Measurements from ENCODE around the gene CDCA4.
"Not testable (repeated sequence)": the region's sequence is repeated elsewhere in the genome, so short reads cannot be mapped to it uniquely, and the experiment has no call there.

The CDCA4 gene

DNA sequence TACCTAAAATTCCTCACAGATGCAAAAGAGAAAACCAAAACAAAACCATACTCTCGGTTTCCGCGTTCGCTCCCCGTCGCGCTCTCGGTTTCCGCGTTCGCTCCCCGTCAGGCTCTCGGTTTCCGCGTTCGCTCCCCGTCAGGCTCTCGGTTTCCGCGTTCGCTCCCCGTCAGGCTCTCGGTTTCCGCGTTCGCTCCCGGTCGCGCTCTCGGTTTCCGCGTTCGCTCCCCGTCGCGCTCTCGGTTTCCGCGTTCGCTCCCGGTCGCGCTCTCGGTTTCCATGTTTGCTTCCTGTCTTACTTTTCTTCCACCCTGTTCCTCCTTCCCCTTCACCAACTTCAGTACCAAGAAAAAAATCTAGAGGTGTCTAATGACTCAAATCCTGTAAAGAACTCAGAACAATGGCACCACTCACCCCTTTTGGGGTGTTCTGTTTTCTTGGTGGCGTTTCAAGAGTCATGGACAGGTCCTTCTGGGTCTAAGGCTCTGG lies 12.6 kb upstream of the CDCA4 start:
- not testable (repeated sequence) for DNase-seq (ENCODE audit: low spot score)

DNA sequence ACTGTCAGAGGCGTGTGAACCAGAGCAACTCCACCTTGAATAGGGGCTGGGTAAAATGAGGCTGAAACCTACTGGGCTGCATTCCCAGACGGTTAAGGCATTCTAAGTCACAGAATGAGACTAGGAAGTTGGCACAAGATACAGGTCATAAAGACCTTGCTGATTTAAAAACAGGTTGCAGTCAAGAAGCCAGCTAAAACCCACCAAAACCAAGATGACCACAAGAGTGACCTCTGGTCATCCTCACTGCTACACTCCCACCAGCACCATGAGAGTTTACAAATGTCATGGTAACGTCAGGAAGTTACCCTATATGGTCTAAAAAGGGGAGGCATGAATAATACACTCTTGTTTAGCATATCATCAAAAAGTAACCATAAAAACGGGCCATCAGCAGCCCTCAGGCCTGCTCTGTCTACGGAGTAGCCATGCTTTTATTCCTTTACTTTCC lies 11.6 kb upstream of the CDCA4 start:
- DNase-seq (ENCODE audit: low spot score) = not testable (repeated sequence)

DNA sequence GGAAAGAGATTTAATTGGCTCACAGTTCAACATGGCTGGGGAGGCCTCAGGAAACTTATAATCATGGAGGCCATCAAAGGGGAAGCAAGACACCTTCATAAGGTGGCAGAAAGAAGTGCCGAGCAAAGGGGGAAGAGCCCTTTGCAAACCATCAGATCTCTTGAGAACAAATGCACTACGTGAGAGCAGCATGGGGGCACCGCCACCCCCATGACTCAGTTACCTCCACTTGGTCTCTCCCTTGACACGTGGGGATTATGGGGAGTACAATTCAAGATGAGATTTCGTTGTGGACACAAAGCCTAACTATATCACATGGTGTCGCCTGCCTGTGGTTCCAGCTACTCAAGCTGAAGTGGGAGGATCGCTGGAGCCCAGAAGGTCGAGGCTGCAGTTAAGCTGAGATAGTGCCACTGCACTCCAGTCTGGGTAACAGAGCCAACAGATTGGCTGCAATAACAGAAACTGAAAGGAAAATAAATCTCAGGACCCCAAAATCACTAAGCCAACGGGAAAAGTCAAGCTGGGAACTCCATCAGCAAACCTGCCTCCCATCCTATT lies 10.0 kb upstream of the CDCA4 start:
- DNase-seq (ENCODE audit: low spot score) = no peak

DNA sequence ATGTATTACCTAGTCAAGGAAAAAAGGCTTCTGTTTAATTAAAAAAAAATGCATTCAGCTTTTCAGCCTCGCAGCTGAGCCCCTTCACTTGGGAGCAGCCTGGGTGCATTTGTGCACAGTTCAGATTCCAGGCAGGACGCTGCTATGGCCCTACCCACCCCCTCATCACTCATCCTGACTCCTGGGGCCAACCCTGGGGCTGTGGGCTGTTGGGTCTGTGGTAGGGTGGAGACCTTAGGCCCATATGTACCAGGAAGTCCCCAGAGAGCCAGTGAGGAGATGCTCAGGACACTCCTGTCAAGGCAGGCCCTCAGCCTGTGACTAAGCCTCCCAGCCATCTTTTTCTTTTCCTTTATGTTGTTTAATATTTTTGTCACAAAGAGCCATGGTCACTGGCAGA lies 9.3 kb upstream of the CDCA4 start:
- no peak for DNase-seq (ENCODE audit: low spot score)

DNA sequence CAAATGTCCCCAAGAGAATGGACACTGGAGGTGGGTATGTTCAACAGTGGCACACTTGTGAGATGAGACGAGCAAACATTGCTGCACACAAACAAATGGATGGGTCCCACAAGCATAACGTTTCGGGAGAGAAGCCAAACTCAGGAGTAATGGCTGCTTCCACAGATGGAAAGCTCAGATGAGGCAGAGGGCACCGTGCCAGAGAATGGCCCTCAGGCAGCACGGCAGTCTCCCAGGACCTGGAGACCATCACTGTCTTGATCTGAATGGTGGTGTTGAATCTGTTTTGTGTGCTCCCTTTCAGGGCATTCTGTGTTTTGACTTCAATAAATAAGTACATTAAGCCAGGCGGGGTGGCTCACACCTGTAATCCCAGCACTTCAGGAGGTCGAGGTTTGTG lies 8.5 kb upstream of the CDCA4 start:
- no peak for DNase-seq (ENCODE audit: low spot score)

DNA sequence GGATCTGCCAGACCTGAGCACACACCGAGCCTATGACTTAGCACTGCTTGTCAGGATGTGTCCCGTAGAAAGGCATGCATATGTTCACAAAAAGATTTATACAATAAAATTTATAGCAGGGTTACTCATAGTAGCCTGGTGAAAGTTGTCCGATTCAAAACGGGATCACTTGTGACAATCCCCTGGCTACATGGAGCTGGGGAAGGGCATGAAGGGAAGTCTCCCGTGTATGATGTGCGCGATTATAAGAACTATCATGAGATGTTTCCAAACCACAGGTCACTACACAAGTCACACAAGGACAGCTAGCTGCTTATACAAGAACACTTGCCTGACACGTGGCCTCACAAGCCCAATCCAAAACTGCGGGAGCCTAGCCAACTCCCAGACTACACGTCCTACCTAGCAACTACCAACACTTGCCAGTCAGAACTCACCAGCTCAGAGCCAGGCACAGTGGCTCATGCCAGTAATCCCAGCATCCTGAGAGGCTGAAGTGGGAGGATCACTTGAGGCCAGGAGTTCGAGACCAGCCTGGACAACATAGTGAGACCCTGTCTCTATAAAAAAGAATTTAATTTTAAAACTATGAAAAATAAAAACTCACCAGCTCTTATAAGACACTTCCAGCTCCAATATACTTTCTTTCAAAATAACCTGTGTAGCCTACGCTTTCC lies 7.5 kb upstream of the CDCA4 start:
- no peak for DNase-seq (ENCODE audit: low spot score)

DNA sequence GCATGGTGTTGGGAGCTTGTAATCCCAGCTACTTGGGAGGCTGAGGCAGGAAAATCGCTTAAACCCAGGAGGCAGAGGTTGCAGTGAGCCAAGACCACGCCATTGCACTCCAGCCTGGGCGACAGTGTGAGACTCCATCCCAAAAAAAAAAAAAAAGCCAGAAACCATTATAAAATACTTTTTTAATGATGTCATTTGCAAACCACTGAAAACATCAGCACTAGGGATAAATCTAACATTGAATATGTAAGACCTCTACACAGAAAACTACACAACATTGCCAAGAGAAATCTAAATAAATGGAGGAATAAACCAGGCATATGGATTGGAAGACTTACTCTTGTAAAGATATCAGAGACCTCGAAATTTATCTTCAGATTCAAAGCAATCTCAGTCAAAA lies 6.8 kb upstream of the CDCA4 start:
- not testable (repeated sequence) for DNase-seq (ENCODE audit: low spot score)

DNA sequence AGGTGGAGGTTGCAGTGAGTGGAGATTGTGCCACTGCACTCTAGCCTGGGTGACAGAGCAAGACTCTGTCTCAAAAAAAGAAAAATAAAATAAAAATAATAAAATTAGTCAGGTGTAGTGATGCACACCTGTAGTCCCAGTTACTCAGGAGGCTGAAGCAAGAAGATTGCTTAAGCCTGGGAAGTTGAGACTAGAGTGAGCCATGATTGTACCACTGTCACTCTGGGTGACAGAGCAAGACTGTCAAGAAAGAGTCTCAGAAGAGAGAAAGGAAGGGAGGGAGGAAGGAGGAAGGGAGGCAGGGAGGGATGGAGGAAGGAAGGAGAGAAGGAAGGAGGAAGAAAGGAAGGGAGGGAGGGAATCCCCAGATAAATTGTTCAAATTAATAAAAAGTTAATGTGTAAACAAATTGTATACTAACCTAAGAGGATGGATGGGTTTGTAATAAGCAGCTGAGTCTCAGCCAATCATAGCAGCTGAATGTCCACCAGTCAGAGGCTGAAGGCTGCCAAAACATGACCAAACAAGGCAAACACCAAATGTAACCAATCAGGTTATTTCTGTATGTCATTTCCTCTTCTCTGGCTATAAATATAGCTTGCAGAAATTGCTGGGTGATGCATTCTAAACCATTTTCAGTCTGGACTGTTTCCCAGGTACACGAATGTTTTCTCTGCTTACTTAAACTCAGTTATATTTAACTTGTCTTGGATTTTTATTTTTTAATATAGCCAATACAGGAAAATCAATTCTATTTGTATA lies 6.1 kb upstream of the CDCA4 start:
- peak; percentile 67 for DNase-seq (ENCODE audit: low spot score)

DNA sequence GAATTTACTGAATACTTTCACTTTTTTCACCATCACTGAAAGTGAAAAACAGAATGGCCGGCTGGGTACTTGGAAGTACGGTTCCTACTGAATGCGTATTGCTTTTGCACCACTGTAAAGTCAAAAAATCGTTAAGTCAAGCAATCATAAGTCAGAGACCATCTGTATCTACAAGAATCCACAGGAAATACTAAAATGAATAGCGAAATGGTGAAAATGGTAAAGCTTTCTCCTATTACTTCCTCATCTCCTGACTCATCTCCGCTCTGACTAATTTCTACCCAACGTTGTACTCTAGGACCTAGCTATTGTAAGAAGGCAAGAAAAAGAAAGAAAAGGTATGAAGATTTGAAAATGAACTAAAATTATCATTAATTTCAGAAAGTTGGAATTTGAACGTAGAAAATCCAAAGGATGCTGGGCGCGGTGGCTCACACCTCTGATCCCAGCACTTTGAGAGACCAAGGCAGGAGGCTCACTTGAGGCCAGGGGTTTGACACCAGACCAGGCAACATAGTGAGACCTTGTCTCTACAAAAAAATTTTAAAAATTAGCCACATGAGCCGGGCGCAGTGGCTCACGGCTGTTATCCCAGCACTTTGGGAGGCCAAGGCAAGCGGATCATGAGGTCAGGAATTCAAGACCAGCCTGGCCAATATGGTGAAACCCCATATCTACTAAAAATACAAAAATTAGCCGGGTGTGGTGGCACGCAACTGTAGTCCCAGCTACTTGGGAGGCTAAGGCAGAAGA lies 5.3 kb upstream of the CDCA4 start:
- no peak for DNase-seq (ENCODE audit: low spot score)

DNA sequence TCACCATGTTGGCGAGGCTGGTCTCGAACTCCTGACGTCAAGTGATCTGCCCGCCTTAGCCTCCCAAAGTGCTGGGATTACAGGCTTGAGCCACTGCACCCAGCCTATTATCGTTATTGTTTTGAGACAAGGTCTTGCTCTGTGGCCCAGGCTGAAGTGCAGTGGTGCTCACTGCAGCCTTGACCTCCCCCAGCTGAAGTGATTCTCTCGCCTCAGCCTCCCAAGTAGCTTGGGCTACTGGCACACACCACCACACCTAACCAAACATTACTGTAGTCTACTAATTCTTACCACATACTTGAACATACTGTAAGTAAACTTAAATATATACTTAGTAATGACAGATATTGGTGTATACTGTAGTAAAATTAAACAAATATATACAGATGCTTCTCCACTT lies 4.5 kb upstream of the CDCA4 start:
- DNase-seq (ENCODE audit: low spot score) = no peak

DNA sequence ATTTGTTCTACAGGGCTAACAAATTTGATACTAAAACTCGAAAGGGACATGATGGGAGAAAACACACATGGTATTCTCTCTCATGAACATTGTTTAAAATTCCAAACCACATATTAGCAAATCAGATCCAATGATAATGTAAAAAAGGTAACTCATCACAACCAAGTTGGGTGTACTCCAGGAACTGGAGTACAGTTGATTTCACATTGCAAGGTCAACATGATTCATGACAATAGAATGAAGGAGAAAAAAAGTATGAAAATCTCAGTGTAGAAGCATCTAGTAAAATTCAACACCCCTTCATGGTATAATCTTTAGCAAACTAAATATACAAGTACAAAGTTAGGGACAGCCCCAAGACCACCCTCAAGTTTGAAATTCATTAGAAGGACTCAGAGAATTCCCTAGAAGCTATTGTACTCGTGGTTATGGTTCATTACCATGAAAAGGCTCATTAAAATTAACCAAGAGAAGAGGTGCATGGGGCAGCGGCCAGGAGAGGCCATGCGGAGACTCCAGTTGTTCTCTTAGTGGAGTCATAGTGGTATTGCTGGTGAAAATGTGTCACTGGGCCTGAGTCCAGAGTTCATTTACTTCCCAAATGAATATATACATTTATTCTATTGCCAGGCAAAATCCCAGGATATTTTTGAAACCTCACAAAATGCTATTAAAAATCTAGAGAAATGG lies 3.1 kb upstream of the CDCA4 start:
- DNase-seq (ENCODE audit: low spot score) = peak; percentile 43

DNA sequence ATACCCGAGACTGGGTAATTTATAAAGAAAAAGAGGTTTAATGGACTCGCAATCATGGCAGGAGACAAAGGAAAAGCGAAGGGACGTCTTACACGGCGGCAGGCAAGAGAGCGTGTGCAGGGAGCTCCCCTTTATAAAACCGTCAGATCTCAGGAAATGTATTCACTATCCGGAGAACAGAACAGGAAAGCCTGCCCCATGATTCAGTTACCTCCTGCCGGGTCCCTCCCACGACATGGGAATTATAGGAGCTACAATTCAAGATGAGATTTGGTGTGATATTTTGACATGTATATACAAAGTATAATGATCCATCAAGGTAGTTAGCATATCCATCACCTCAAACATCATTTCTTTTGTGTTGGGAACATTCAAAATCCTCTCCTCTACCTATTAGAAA lies 2.3 kb upstream of the CDCA4 start:
- no peak for DNase-seq (ENCODE audit: low spot score)

DNA sequence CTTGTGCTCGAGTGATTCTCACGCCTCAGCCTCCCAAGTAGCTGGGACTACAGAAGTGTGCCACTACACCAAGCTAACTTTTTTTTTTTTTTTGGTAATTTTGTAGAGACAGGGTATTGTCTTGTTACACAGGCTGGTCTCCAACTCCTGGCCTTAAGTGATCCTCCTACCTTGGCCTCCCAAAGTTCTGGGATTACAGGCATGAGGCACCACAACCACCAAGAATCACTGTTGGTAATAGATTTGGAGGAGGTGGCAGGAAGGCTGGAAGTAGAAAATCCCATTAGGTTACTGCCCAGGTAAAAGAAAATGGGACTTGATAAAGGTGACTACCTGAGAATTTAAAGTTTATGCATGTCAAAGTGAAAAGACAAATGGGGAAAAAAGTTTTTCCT lies 1.4 kb upstream of the CDCA4 start:
- no peak for DNase-seq (ENCODE audit: low spot score)

DNA sequence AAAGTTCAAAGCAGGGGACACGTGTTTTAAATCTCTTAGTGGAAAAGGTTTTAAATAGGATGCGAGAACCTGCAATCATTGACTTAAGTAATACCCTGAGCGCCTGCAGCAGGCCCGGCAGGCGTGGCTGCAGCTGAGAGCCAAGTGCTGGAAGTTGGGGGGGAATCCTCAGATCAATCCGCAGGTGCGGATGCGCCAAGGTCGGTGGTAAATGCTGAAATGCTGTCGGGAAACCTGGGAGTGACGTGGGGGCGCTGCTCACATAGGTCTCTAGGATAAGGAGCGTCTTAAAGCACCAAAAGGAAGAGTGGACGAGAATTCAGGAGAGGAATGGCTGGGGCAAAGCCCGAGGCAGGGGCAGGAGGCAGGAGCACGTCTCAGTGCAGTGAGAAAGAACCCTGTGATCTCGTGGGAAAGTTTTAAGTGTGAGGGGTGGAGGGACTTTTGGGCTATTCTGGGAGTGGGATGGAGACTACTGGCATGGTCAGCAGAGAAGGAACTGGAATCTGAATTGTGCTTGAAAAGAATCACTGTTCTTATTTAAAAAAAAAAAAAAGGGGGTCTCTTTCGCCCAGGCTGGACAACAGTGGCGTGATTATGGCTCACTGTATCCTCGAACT lies 883 bp upstream of the CDCA4 start:
- DNase-seq (ENCODE audit: low spot score) = peak; percentile 36

DNA sequence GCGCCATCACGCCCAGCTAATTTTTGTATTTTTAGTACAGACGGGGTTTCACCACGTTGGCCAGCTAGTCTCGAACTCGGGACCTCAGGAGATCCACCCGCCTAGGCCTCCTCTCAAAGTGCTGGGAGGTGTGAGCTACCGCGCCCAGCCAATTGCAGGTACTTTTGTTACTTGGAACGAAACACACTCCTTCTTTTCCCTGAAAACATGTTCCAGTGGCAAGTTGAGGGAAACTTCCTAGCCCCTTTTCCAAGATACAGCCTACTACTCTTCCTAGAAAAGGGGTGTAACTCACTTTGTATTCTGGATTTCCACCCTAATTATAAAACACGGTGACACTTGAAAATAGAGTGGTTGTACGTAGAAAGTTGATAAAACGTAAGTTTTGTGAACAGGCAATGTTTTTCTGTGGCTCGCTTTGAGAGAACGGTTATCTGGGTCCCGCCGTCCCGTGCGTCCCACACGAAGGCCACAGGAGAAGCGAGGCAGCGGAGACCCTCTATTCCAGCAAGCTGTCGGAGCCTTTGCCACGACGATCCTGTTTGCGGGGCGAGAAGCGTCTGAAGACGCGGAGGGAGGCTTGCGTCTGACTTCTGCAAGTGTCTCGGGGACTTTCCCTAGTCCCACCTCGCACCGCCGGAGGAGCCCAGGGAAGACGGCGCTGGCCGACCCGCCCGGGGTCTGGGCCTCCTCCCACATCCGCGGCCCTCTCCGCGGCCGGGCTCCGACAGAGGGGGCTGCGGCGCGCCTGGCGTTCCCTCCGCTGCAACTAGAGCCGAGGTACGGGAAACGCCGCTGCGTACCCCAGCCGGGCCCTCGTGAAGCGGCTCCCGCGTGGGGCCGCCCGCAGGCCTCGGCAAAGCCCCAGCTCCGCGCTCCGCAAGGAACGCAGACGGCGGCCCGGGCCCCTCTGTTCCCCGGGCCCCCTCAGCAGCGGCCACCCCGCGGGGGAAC lies 745 bp downstream of the CDCA4 start:
- peak; percentile 54 for DNase-seq (ENCODE audit: low spot score)

DNA sequence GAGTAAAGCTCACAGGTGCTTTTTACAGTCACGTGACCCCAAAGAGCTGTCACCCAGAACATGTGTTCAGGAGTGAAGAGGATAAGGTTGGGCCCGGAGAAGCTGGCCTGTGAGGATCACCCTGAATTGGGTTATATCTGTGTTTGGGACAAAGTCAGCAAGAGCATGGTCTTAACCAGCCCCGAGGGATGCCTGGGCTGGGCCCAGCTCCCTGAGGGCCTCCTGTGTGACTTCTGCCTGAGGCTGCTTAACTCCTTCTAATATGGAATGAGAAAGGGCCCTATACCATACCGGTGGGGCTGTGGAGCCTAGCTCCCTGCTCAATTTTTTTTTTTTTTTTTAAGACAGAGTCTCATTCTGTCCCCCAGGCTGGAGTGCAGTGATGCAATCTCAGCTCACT lies 2.5 kb downstream of the CDCA4 start:
- no peak for DNase-seq (ENCODE audit: low spot score)

DNA sequence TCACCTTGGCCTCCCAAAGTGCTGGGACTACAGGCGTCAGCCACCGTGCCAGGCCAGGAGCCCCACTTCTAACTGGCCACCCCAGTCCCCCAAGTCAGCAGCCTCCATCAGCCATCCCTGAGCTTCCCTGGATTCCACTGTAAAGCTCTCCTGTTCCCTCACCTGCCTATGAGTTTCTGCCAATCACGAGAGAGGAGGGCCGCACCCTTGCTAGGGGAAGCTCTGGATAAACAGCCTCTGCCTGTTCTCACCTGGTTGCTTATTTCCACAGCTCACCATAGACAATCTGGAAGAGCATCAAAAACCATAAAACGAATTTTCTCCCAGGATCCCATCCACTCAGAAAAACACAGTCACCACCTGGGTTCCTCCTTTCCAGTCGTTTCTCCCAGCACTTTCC lies 5.0 kb downstream of the CDCA4 start:
- DNase-seq (ENCODE audit: low spot score) = no peak

DNA sequence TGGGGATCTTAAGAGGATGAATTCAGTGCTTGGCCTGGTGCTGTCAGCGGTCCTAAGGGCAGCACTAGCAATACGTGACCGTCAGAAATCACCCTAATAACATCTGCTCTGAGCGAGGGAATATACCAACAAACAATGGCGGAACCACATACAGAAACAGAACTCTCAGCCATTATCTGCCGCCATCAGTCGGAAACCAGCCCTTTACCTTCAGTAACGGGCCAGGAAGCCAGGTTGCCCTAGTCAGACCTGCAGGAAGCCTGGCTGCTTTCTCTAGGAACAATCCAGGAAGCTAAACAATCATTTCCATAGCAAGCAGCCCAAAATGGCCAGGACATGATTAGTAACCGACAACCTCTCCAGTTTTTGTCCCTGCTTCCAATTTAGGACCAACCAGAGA lies 5.6 kb downstream of the CDCA4 start:
- no peak for DNase-seq (ENCODE audit: low spot score)

DNA sequence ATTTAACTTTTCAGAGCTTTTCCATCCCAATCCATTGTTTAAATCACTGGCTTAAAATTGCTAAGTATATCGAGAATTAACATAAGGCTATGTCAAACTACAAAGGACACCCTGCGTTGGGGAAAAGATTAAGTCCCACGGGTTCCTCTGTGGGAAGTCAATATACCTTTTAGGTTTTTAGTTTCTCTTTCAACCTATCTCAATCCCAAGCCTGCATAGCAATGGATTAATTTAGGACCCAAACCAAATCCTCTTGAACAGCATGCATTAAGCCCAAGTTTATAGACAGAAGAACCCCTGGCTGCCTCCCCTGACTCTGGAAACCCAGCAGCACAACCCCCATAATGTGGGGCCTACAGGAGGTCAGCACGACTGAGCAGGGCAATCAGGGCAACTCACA lies 6.3 kb downstream of the CDCA4 start:
- no peak for DNase-seq (ENCODE audit: low spot score)

DNA sequence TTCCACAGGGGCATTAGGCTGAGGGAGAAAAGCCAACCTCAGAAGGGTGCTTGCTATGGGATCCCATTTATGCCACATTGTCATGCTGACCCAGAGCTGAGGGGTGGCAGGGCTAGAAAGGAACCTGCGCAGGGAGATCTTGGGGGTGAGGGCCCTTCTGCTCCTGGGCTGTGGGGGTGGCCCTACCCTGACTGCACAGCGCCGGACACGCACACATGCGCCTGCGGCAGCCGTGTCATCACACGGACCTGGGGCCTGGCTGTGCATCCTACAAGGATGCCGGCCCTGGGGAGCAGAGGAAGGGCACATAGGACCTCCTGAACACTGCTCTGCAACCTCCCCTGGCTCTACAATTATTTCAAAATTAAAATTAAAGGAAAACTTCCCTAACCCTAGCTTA lies 6.9 kb downstream of the CDCA4 start:
- no peak for DNase-seq (ENCODE audit: low spot score)

Data from AG08396 (cell line).